OCI-LY3 (cell line): ENCODE data around the gene KL.

Experiments used
- EZH2phosphoT487 ChIP-seq: fragments of 200-600 bp; shearing (Covaris generic); IDR thresholded peaks from 2 replicates; pipeline ENCODE4 v1.6.1; 2018; ENCODE audit warnings: antibody characterized with exemption, mixed run types, low read depth
- TF ChIP-seq, protein P1 (sequence below): fragments of 200-600, 300-600 bp; sonication (generic); IDR thresholded peaks from 2 replicates; pipeline ENCODE4 v1.5.1; 2014; ENCODE audit warnings: antibody characterized with exemption, low read length, low read depth

DNA sequence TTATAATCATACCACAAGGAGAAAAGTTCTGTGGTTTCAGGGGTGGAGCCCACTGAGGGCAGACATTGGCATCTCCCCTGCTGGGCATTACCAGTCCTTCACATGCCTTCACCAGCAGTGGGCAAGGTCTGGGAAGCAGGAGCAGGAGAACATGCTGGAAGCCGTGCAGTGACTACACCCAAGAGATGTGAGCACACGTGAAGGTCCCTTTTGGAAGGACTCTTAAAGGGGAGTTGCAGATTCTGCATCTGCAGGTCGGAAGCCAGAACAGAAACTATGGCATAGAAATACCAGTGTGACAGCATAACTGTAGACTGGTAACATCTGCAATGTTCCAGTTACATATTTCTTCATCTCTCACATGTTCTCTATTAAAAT, 26.9 kb upstream of the KL start:
- TF ChIP-seq, protein P1, sequence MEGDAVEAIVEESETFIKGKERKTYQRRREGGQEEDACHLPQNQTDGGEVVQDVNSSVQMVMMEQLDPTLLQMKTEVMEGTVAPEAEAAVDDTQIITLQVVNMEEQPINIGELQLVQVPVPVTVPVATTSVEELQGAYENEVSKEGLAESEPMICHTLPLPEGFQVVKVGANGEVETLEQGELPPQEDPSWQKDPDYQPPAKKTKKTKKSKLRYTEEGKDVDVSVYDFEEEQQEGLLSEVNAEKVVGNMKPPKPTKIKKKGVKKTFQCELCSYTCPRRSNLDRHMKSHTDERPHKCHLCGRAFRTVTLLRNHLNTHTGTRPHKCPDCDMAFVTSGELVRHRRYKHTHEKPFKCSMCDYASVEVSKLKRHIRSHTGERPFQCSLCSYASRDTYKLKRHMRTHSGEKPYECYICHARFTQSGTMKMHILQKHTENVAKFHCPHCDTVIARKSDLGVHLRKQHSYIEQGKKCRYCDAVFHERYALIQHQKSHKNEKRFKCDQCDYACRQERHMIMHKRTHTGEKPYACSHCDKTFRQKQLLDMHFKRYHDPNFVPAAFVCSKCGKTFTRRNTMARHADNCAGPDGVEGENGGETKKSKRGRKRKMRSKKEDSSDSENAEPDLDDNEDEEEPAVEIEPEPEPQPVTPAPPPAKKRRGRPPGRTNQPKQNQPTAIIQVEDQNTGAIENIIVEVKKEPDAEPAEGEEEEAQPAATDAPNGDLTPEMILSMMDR, result no peak
- TF ChIP-seq EZH2phosphoT487, result no peak
